ENCODE data around the gene PARD3. TPM values are rescaled to one million over a fixed set of nuclear protein-coding genes. Genes with fewer than 3 reads are reported as not detected.

Gene PARD3
- total RNA-seq, 6 donors from 2014 or later = 30.6 to 108 (median 50.6) TPM

DNA sequence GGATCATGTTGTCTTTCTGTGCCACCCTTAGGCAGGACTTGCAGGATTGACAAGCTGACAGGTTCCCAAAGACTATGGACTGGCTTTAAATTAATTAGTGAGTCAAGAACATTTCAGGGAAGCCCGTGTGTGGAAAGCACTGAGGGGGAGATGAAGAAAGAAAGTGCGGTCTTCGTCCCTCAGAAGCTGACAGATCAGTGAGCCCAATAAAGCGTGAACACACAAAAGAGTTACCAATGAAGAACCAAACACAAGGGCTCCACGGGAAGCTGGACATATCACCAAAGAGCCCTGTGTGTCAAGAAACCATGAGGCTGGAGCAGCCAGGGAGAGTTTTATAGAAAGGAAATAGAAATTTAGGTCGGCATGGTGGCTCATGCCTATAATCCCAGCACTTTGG, 725.8 kb downstream of the PARD3 start:
- no peak overlapping the region for H3K4me3 ChIP-seq
- no peaks in the 10 kb centered on the region for H3K4me1 ChIP-seq
- TF ChIP-seq, protein P1, sequence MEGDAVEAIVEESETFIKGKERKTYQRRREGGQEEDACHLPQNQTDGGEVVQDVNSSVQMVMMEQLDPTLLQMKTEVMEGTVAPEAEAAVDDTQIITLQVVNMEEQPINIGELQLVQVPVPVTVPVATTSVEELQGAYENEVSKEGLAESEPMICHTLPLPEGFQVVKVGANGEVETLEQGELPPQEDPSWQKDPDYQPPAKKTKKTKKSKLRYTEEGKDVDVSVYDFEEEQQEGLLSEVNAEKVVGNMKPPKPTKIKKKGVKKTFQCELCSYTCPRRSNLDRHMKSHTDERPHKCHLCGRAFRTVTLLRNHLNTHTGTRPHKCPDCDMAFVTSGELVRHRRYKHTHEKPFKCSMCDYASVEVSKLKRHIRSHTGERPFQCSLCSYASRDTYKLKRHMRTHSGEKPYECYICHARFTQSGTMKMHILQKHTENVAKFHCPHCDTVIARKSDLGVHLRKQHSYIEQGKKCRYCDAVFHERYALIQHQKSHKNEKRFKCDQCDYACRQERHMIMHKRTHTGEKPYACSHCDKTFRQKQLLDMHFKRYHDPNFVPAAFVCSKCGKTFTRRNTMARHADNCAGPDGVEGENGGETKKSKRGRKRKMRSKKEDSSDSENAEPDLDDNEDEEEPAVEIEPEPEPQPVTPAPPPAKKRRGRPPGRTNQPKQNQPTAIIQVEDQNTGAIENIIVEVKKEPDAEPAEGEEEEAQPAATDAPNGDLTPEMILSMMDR (IDR thresholded peaks at IDR 0.05) = no peak
- TF ChIP-seq POLR2A (IDR thresholded peaks at IDR 0.05) (no peak), EP300 (IDR thresholded peaks at IDR 0.05) (no peak), POLR2AphosphoS5 (IDR thresholded peaks at IDR 0.05) (no peak)
- no peaks in the 10 kb centered on the region for H3K36me3 ChIP-seq
- H3K9me3 ChIP-seq = peaks cover 0 to 3% (median 0%) of the 10 kb centered on the region in 4 donors
- WGBS, 2 donors = 89 to 92% methylated on average over 6 of the region's 6 CpGs
- no peak overlapping the region for H3K27ac ChIP-seq
- DNase-seq = no peak
- no peaks in the 10 kb centered on the region for H3K27me3 ChIP-seq
- ATAC-seq (ENCODE audit: low FRiP score in 2 of 2) = no peak

DNA sequence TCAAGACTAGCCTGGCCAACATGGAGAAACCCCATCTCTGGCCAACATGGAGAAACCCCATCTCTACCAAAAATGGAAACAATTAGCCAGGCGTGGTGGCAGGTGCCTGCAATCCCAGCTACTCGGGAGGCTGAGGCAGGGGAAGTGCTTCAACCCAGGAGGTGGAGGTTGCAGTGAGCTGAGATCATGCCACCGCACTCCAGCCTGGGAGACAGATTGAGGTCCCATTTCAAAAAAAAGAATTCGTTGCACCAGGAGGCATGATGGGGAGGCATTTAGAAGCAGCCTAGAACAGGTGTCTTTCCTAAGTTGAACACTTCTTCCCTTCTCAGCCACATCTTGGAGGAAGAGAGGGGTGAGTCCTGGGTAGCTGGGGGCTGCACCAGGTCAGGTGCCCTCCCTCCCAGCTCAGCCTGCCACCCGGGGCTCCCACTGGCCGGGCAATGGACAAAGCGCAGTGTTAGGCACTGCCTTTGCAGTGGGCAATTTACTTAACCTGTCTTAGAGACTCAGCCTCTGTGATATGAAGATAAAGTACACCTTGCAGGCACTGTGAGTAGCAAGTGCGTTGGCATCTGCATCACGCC, 726.8 kb downstream of the PARD3 start:
- TF ChIP-seq EP300 (IDR thresholded peaks at IDR 0.05) = no peak
- TF ChIP-seq, protein P1 (IDR thresholded peaks at IDR 0.05) = no peak
- no peak for TF ChIP-seq POLR2A (IDR thresholded peaks at IDR 0.05)
- TF ChIP-seq POLR2AphosphoS5 (IDR thresholded peaks at IDR 0.05) = no peak
- ATAC-seq (ENCODE audit: low FRiP score in 2 of 2) (no peak), DNase-seq (no peak)
- H3K27me3 ChIP-seq = no peaks in the 10 kb centered on the region
- H3K9me3 ChIP-seq = peaks cover 0 to 4% (median 2%) of the 10 kb centered on the region in 4 donors
- no peaks in the 10 kb centered on the region for H3K4me1 ChIP-seq
- 85 to 95% methylated on average over 9 of the region's 9 CpGs for WGBS, 2 donors
- no peak overlapping the region for H3K27ac ChIP-seq
- no peaks in the 10 kb centered on the region for H3K36me3 ChIP-seq
- H3K4me3 ChIP-seq = no peak overlapping the region

DNA sequence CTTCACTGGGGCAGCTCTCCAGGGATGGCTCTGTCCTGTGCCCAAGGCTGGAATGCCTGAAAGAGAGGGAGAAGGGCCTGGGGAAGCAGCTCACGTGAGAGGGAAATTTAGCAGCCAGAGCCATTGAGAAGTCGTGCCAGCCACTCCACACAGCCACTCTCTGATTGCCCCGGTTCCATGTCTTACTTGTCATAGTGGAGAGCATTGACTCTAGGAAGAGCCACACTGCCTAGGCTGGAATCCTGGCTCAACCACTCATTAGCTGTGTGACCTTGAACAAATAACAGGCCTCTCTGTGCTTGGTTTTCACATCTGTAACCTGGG, 728.0 kb downstream of the PARD3 start:
- no peak for TF ChIP-seq POLR2AphosphoS5 (IDR thresholded peaks at IDR 0.05)
- TF ChIP-seq, protein P1 (IDR thresholded peaks at IDR 0.05) = no peak
- no peak for TF ChIP-seq POLR2A (IDR thresholded peaks at IDR 0.05)
- no peak for TF ChIP-seq EP300 (IDR thresholded peaks at IDR 0.05)

DNA sequence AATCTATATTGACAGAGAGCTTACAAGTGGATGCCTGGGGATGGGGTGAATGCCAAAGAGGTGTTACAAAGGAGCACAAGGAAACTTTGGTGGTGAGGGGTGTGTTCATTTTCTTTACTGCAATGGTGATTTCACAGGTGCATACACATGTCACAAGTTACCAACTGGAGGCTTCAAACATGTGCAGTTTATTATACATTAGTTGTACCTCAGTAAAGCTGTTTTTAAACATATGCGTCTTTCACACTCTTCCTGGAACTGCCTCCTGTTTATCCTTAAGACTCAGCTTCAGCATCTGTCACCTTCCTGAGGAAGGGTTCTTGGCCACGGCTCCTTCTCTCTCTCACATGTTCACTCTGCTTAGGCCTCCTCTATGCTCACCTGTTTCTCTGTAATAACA, 731.5 kb downstream of the PARD3 start:
- DNase-seq (no peak), ATAC-seq (ENCODE audit: low FRiP score in 2 of 2) (no peak)
- no peak overlapping the region for H3K27ac ChIP-seq
- no peaks in the 10 kb centered on the region for H3K4me1 ChIP-seq
- TF ChIP-seq EP300 (IDR thresholded peaks at IDR 0.05) = no peak
- no peak for TF ChIP-seq POLR2A (IDR thresholded peaks at IDR 0.05)
- TF ChIP-seq, protein P1 (IDR thresholded peaks at IDR 0.05) = no peak
- no peak for TF ChIP-seq POLR2AphosphoS5 (IDR thresholded peaks at IDR 0.05)
- peaks cover 0 to 4% (median 2%) of the 10 kb centered on the region in 4 donors for H3K9me3 ChIP-seq
- no peaks in the 10 kb centered on the region for H3K27me3 ChIP-seq
- no peak overlapping the region for H3K4me3 ChIP-seq
- no peaks in the 10 kb centered on the region for H3K36me3 ChIP-seq
- WGBS, 2 donors = 85 to 95% methylated on average over 2 of the region's 2 CpGs

More for the DNA sequence above, 728.0 kb downstream of the PARD3 start:
- no peaks in the 10 kb centered on the region for H3K4me1 ChIP-seq
- H3K9me3 ChIP-seq = peaks cover 0 to 4% (median 2%) of the 10 kb centered on the region in 4 donors
- ATAC-seq (ENCODE audit: low FRiP score in 2 of 2) (no peak), DNase-seq (no peak)
- H3K4me3 ChIP-seq = no peak overlapping the region
- H3K27ac ChIP-seq = no peak overlapping the region
- no peaks in the 10 kb centered on the region for H3K27me3 ChIP-seq
- no peaks in the 10 kb centered on the region for H3K36me3 ChIP-seq
- WGBS, 2 donors = 76 to 86% methylated on average over 3 of the region's 3 CpGs

DNA sequence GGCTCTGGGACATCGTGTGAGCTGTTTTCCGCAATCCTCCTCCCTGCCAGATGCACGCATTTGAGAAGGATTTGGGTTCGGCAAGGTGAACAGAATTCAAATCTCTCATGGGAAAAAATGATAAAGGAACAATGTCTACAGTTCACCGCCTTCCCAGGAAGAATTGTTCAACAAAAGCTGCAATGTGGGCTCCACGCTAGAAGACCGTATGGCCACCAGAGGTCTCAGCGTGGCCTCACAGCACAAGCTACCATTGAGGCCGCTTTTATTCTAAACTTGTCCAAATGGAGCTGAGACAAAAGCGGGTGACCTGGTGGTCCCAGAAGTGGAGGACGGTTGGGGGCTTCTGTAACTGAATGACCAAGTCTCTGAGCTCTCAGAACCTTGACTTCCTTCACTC, 733.1 kb downstream of the PARD3 start:
- no peaks in the 10 kb centered on the region for H3K4me1 ChIP-seq
- ATAC-seq (ENCODE audit: low FRiP score in 2 of 2) (no peak), DNase-seq (no peak)
- no peaks in the 10 kb centered on the region for H3K27me3 ChIP-seq
- H3K4me3 ChIP-seq = no peak overlapping the region
- 89 to 91% methylated on average over 11 of the region's 11 CpGs for WGBS, 2 donors
- peaks cover 0 to 4% (median 2%) of the 10 kb centered on the region in 4 donors for H3K9me3 ChIP-seq
- TF ChIP-seq POLR2A (IDR thresholded peaks at IDR 0.05) = no peak
- H3K36me3 ChIP-seq = no peaks in the 10 kb centered on the region
- H3K27ac ChIP-seq = peak overlapping the region in 1 of 4 donors; percentile 12
